Measurements from ENCODE around the gene ENO3.
"Not testable (repeated sequence)": the region's sequence is repeated elsewhere in the genome, so short reads cannot be mapped to it uniquely, and the experiment has no call there.

DNA sequence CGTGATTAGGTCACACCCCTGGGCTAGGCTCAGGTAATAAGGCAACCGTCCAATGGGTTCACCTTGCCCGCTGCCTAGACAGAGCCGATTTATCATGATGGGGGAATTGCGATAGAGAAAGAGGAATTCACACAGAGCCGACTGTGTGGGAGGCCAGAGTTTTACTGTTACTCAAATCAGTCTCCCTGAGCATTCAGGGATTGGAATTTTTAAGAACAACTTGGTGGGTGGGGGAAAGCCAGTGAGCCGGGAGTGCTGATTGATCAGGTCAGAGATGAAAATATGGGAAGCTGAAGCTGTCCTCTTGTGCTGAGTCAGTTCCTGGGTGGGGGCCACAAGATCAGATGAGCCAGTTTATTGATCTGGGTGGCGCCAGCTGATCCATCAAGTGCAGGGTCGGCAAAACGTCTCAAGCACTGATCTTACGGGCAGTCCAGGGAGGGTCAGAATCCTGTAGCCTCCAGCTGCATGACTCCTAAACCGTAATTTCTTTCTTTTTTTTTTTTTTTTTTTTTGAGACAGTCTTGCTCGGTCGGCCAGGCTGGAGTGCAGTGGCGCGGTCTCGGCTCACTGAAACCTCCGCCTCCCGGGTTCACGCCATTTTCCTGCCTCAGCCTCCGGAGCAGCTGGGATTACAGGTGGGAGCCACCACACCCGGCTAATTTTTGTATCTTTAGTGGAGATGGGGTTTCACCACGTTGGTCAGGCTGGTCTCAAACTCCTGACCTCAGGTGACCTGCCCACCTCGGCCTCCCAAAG, 24.2 kb upstream of the ENO3 start:
- TF ChIP-seq, protein P1, sequence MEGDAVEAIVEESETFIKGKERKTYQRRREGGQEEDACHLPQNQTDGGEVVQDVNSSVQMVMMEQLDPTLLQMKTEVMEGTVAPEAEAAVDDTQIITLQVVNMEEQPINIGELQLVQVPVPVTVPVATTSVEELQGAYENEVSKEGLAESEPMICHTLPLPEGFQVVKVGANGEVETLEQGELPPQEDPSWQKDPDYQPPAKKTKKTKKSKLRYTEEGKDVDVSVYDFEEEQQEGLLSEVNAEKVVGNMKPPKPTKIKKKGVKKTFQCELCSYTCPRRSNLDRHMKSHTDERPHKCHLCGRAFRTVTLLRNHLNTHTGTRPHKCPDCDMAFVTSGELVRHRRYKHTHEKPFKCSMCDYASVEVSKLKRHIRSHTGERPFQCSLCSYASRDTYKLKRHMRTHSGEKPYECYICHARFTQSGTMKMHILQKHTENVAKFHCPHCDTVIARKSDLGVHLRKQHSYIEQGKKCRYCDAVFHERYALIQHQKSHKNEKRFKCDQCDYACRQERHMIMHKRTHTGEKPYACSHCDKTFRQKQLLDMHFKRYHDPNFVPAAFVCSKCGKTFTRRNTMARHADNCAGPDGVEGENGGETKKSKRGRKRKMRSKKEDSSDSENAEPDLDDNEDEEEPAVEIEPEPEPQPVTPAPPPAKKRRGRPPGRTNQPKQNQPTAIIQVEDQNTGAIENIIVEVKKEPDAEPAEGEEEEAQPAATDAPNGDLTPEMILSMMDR (IDR thresholded peaks at IDR 0.05; ENCODE audit: low read depth, low read length, poor library complexity, severe bottlenecking): not testable (repeated sequence)
- TF ChIP-seq EZH2phosphoT487 (IDR thresholded peaks at IDR 0.05; ENCODE audit: borderline replicate concordance, low read length): not testable (repeated sequence)
